AG09319 (cell line): ENCODE results near the gene CCDC188.

Source experiments
- DNase-seq: peaks from one replicate; pipeline ENCODE4 v3.0.0-alpha.2; 2010; ENCODE audit warnings: low read depth; ENCODE audit errors: extremely low read depth
- CTCF ChIP-seq: IDR thresholded peaks from 2 replicates; pipeline ENCODE4 v1.5.1; 2011; ENCODE audit warnings: low read depth, mild to moderate bottlenecking, inconsistent platforms, low read length, moderate library complexity

CCDC188 gene

GRCh38 chr22:20174785-20175596 is 24.1 kb upstream of the CCDC188 start:
- peak; percentile 11 for TF ChIP-seq CTCF
- no peak for DNase-seq

GRCh38 chr22:20173772-20174171 is 22.9 kb upstream of the CCDC188 start:
- no peak for DNase-seq
- TF ChIP-seq CTCF: no peak

- DNase-seq: no peak
- no peak for TF ChIP-seq CTCF
These were observed 22.4 kb upstream of the CCDC188 start for GRCh38 chr22:20173246-20173645.

GRCh38 chr22:20172141-20172613 is 21.3 kb upstream of the CCDC188 start:
- no peak for TF ChIP-seq CTCF
- DNase-seq: no peak

GRCh38 chr22:20171288-20172140 is 20.7 kb upstream of the CCDC188 start:
- TF ChIP-seq CTCF: no peak
- no peak for DNase-seq

- no peak for TF ChIP-seq CTCF
- no peak for DNase-seq
These were observed 19.3 kb upstream of the CCDC188 start for GRCh38 chr22:20170170-20170569.
